Measurements from ENCODE around the gene NTM. TPM values are rescaled to one million over a fixed set of nuclear protein-coding genes. Genes with fewer than 3 reads are reported as not detected.

NTM gene
- total RNA-seq, 1 experiment from 2014 or later = not detected

- H3K9me2 ChIP-seq (ENCODE audit: insufficient read depth) = no peaks in the 10 kb centered on the region
- ATAC-seq = no peak
- no peak for TF ChIP-seq YY1 (IDR thresholded peaks at IDR 0.05; ENCODE audit: extremely low read depth, insufficient replicate concordance, low read depth, low read length)
- TF ChIP-seq JUND (IDR thresholded peaks at IDR 0.05) = no peak
- TF ChIP-seq SIN3A (IDR thresholded peaks at IDR 0.05; ENCODE audit: low read depth) = no peak
- no peak for TF ChIP-seq POLR2A (IDR thresholded peaks at IDR 0.05; ENCODE audit: borderline replicate concordance, extremely low read depth, insufficient read depth, insufficient read length)
- TF ChIP-seq, protein P1, sequence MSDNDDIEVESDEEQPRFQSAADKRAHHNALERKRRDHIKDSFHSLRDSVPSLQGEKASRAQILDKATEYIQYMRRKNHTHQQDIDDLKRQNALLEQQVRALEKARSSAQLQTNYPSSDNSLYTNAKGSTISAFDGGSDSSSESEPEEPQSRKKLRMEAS (IDR thresholded peaks at IDR 0.05) = no peak
- no peak for TF ChIP-seq SRF (IDR thresholded peaks at IDR 0.05; ENCODE audit: low read depth)
- no peak for TF ChIP-seq FOSL1 (IDR thresholded peaks at IDR 0.05; ENCODE audit: low read depth)
- no peak for TF ChIP-seq TCF7L2 (IDR thresholded peaks at IDR 0.05; ENCODE audit: borderline replicate concordance, extremely low read depth, insufficient read depth, insufficient read length)
- TF ChIP-seq, protein P2, sequence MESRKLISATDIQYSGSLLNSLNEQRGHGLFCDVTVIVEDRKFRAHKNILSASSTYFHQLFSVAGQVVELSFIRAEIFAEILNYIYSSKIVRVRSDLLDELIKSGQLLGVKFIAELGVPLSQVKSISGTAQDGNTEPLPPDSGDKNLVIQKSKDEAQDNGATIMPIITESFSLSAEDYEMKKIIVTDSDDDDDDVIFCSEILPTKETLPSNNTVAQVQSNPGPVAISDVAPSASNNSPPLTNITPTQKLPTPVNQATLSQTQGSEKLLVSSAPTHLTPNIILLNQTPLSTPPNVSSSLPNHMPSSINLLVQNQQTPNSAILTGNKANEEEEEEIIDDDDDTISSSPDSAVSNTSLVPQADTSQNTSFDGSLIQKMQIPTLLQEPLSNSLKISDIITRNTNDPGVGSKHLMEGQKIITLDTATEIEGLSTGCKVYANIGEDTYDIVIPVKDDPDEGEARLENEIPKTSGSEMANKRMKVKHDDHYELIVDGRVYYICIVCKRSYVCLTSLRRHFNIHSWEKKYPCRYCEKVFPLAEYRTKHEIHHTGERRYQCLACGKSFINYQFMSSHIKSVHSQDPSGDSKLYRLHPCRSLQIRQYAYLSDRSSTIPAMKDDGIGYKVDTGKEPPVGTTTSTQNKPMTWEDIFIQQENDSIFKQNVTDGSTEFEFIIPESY (IDR thresholded peaks at IDR 0.05; ENCODE audit: extremely low read depth, insufficient replicate concordance, low read length) = no peak
- TF ChIP-seq RAD21 (IDR thresholded peaks at IDR 0.05; ENCODE audit: low read depth) = no peak
- TF ChIP-seq, protein P3, sequence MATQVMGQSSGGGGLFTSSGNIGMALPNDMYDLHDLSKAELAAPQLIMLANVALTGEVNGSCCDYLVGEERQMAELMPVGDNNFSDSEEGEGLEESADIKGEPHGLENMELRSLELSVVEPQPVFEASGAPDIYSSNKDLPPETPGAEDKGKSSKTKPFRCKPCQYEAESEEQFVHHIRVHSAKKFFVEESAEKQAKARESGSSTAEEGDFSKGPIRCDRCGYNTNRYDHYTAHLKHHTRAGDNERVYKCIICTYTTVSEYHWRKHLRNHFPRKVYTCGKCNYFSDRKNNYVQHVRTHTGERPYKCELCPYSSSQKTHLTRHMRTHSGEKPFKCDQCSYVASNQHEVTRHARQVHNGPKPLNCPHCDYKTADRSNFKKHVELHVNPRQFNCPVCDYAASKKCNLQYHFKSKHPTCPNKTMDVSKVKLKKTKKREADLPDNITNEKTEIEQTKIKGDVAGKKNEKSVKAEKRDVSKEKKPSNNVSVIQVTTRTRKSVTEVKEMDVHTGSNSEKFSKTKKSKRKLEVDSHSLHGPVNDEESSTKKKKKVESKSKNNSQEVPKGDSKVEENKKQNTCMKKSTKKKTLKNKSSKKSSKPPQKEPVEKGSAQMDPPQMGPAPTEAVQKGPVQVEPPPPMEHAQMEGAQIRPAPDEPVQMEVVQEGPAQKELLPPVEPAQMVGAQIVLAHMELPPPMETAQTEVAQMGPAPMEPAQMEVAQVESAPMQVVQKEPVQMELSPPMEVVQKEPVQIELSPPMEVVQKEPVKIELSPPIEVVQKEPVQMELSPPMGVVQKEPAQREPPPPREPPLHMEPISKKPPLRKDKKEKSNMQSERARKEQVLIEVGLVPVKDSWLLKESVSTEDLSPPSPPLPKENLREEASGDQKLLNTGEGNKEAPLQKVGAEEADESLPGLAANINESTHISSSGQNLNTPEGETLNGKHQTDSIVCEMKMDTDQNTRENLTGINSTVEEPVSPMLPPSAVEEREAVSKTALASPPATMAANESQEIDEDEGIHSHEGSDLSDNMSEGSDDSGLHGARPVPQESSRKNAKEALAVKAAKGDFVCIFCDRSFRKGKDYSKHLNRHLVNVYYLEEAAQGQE (IDR thresholded peaks at IDR 0.05; ENCODE audit: low read depth) = no peak
- TF ChIP-seq POLR2AphosphoS5 (IDR thresholded peaks at IDR 0.05; ENCODE audit: low read depth, low read length) = no peak
- no peak for TF ChIP-seq CTCF (IDR thresholded peaks at IDR 0.05 in 2 of 3, conservative IDR thresholded peaks at IDR 0.05 in 1 of 3; ENCODE audit: borderline replicate concordance in 1 of 3, insufficient read depth in 1 of 3, low read depth in 2 of 3, low read length in 2 of 3)
- TF ChIP-seq EZH2phosphoT487 (IDR thresholded peaks at IDR 0.05; ENCODE audit: borderline replicate concordance) = no peak
- H3K27me3 ChIP-seq (ENCODE audit: insufficient read depth, low read length) = no peaks in the 10 kb centered on the region
- H3K79me2 ChIP-seq (ENCODE audit: insufficient read depth, low read length) = no peaks in the 10 kb centered on the region
- H2AFZ ChIP-seq (ENCODE audit: low read depth, low read length, poor library complexity, severe bottlenecking) = no peak overlapping the region
- H3K9me3 ChIP-seq (ENCODE audit: control insufficient read depth in 1 of 2, insufficient read depth in 1 of 2, low read depth in 1 of 2, low read length in 2 of 2) = peaks cover 6 to 29% of the 10 kb centered on the region in 2 experiments; a peak in 2 of 4 replicates
- H3K9ac ChIP-seq (ENCODE audit: low read length) = no peak overlapping the region
- no peaks in the 10 kb centered on the region for H4K20me1 ChIP-seq (ENCODE audit: insufficient read depth)
- H3K4me3 ChIP-seq (replicated peaks in 1 of 2; ENCODE audit: low read depth in 1 of 2, low read length in 2 of 2) = no peak overlapping the region
- no peaks in the 10 kb centered on the region for H3K4me1 ChIP-seq (ENCODE audit: control insufficient read depth in 1 of 2, insufficient read depth in 2 of 2, low read length in 2 of 2)
- H3K4me2 ChIP-seq (ENCODE audit: low read length) = no peak overlapping the region
- no TSS peak for BruUV-seq (replicated peaks)
- POLR2A ChIA-PET = no interaction called here
- intact Hi-C loops (cut with micrococcal nuclease) = no loop called here
- DNase-seq (ENCODE audit: low read depth, low spot score) = no peak
- no peak overlapping the region for H3K27ac ChIP-seq (ENCODE audit: low read depth, low read length)
- CTCF ChIA-PET = no interaction called here
- H3K36me3 ChIP-seq (ENCODE audit: control insufficient read depth in 1 of 2, insufficient read depth in 2 of 2, low read length in 2 of 2) = no peaks in the 10 kb centered on the region
- RAD21 ChIA-PET (ENCODE audit: low non-redundant PET in 1 of 2, low total read pairs in 2 of 2, uncharacterized antibody in 2 of 2, unreplicated experiment in 2 of 2) = no interaction called here
These were observed 585.5 kb downstream of the NTM start for GRCh38 chr11:131955904-131956303.

Data from HCT116 (cell line).